BJ (cell line): Measurements from ENCODE around the gene MRFAP1. TPM values are rescaled to one million over a fixed set of nuclear protein-coding genes. Genes with fewer than 3 reads are reported as not detected.

Source experiments
- CTCF ChIA-PET: fragments of 350-600 bp; formaldehyde crosslinking; extraction: SDS; loops from one replicate; lab custom pipeline; 2021; ENCODE audit warnings: antibody characterized with exemption, inconsistent platforms; lab: Yijun Ruan, JAX
- POLR2A ChIA-PET: fragments of 300-600 bp; sonication (Branson Sonifier 250); formaldehyde crosslinking; extraction: SDS; loops from one replicate; lab custom pipeline; 2021; ENCODE audit warnings: antibody characterized with exemption; lab: Charles Lee
- DNase-seq: peaks from one replicate; pipeline ENCODE4 v3.0.0-alpha.2; 2011; ENCODE audit warnings: low read depth
- H3K27me3 ChIP-seq: 2 replicates; pipeline ENCODE4 v1.6.0; 2011; ENCODE audit warnings: low read length; ENCODE audit not compliant: control insufficient read depth, insufficient read depth
- H3K36me3 ChIP-seq: 2 replicates; pipeline ENCODE4 v1.5.1; 2011; ENCODE audit warnings: low read length; ENCODE audit not compliant: control insufficient read depth, insufficient read depth
- H3K4me3 ChIP-seq: 2 replicates; pipeline ENCODE4 v1.5.1; 2011; ENCODE audit warnings: low read depth, mild to moderate bottlenecking, control low read depth, low read length
- CTCF ChIP-seq: IDR thresholded peaks from 2 replicates; pipeline ENCODE4 v1.5.1; 2011; ENCODE audit warnings: low read depth, mild to moderate bottlenecking, control low read depth, inconsistent platforms, low read length, moderate library complexity; ENCODE audit not compliant: insufficient read depth
- polyA plus RNA-seq: library from polyadenylated mRNA; depleted of rRNA; stranded (reverse); fragments of >200 nt; gene quantifications from 2 replicates; pipeline ENCODE4 v1.2.3, GENCODE V29; 2011

Gene MRFAP1
- polyA plus RNA-seq, 1 experiment, result 225 TPM

- Histone ChIP-seq H3K4me3 (no peak overlapping the region), H3K27me3 (no peaks in the 10 kb centered on the region), H3K36me3 (no peaks in the 10 kb centered on the region)
- no peak for TF ChIP-seq CTCF
- ChIA-PET POLR2A (no interaction called here), CTCF (no interaction called here)
- no peak for DNase-seq
Observed at GRCh38 chr4:6634746-6635145, 5.7 kb upstream of the MRFAP1 start.

- POLR2A ChIA-PET, result no interaction called here
- Histone ChIP-seq H3K27me3 (no peaks in the 10 kb centered on the region), H3K36me3 (0 out of 2 replicates have a peak, but pooled peaks cover 4% of the 10 kb centered on the region), H3K4me3 (no peak overlapping the region)
- DNase-seq, result no peak
- TF ChIP-seq CTCF, result no peak
- CTCF ChIA-PET, result no interaction called here
Observed at GRCh38 chr4:6639137-6639680, 1.3 kb upstream of the MRFAP1 start.

GRCh38 chr4:6641164-6641970, 882 bp downstream of the MRFAP1 start:
- ChIA-PET CTCF (interaction anchor here (0.6 to 1.2 kb wide), 6 partner anchors 18 to 430 kb away, joined by 3 to 5 read pairs (median 3); a partner anchor contains a TSS), POLR2A (interaction anchor here (0.6 kb wide), 1 partner anchor 75 kb away, joined by 3 read pairs; no protein-coding TSS in a partner anchor)

GRCh38 chr4:6641971-6642320, 1.5 kb downstream of the MRFAP1 start:
- CTCF ChIA-PET, result interaction anchor here (0.6 to 1.2 kb wide), 4 partner anchors 17 to 429 kb away, joined by 3 to 5 read pairs (median 4); no protein-coding TSS in a partner anchor
- peak overlapping the region; percentile 91 for H3K4me3 ChIP-seq
- 0 out of 2 replicates have a peak, but pooled peaks cover 4% of the 10 kb centered on the region for H3K36me3 ChIP-seq
- no peaks in the 10 kb centered on the region for H3K27me3 ChIP-seq
- no peak for DNase-seq
- POLR2A ChIA-PET, result interaction anchor here (0.6 kb wide), 1 partner anchor 74 kb away, joined by 3 read pairs; no protein-coding TSS in a partner anchor
- no peak for TF ChIP-seq CTCF

More at GRCh38 chr4:6641164-6641970, 882 bp downstream of the MRFAP1 start:
- Histone ChIP-seq H3K36me3 (0 out of 2 replicates have a peak, but pooled peaks cover 4% of the 10 kb centered on the region), H3K4me3 (peak overlapping the region; percentile 91), H3K27me3 (no peaks in the 10 kb centered on the region)
- DNase-seq, result no peak
- TF ChIP-seq CTCF, result no peak
